ENCODE results near the gene GRID1.

The GRID1 gene

DNA sequence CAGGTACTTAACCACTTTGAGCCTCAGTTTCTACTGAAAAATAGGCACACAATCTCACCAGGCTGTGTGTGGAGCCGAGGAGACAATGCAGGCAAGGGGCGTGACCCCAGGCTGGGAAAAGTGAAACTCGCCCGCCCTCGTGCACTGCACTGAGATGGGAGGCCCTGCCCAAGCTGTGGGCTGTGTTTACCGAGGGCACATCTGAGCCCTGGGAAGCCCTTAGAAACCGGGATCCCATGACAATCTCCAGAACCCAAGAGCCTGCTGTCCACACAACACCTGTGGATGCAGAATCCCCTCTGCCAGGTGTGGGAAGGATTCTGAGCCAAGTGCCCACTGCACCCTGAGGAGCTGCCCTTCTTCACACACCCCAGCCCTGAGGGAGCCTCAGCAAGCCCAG is 198.3 kb downstream of the GRID1 start:
- Histone ChIP-seq H3F3A (ENCODE audit: insufficient read depth, low read length) (no peaks in the 10 kb centered on the region), H3K4me2 (ENCODE audit: low read length) (no peak overlapping the region), H3K9me2 (ENCODE audit: low read depth, low read length) (no peaks in the 10 kb centered on the region), H2AFZ (ENCODE audit: low read length) (no peak overlapping the region), H3K9ac (ENCODE audit: low read length) (no peak overlapping the region), H3K9me3 (ENCODE audit: low read length) (no peaks in the 10 kb centered on the region), H3K36me3 (ENCODE audit: insufficient read depth, low read length) (no peaks in the 10 kb centered on the region), H3K27ac (ENCODE audit: low read depth, low read length, poor library complexity, severe bottlenecking) (no peak overlapping the region), H4K20me1 (ENCODE audit: insufficient read depth, low read length) (no peaks in the 10 kb centered on the region), H3K4me1 (ENCODE audit: insufficient read depth, low read length, severe bottlenecking) (no peaks in the 10 kb centered on the region), H3K4me3 (ENCODE audit: low read depth, low read length, poor library complexity, severe bottlenecking) (no peak overlapping the region), H3K27me3 (ENCODE audit: insufficient read depth, low read length) (no peaks in the 10 kb centered on the region), H3K79me2 (ENCODE audit: insufficient read depth, low read length) (no peaks in the 10 kb centered on the region)
- TF ChIP-seq, protein P1, sequence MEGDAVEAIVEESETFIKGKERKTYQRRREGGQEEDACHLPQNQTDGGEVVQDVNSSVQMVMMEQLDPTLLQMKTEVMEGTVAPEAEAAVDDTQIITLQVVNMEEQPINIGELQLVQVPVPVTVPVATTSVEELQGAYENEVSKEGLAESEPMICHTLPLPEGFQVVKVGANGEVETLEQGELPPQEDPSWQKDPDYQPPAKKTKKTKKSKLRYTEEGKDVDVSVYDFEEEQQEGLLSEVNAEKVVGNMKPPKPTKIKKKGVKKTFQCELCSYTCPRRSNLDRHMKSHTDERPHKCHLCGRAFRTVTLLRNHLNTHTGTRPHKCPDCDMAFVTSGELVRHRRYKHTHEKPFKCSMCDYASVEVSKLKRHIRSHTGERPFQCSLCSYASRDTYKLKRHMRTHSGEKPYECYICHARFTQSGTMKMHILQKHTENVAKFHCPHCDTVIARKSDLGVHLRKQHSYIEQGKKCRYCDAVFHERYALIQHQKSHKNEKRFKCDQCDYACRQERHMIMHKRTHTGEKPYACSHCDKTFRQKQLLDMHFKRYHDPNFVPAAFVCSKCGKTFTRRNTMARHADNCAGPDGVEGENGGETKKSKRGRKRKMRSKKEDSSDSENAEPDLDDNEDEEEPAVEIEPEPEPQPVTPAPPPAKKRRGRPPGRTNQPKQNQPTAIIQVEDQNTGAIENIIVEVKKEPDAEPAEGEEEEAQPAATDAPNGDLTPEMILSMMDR (IDR thresholded peaks at IDR 0.05; ENCODE audit: low read length): no peak
- no peak for TF ChIP-seq EZH2 (IDR thresholded peaks at IDR 0.05; ENCODE audit: borderline replicate concordance, low read length)

DNA sequence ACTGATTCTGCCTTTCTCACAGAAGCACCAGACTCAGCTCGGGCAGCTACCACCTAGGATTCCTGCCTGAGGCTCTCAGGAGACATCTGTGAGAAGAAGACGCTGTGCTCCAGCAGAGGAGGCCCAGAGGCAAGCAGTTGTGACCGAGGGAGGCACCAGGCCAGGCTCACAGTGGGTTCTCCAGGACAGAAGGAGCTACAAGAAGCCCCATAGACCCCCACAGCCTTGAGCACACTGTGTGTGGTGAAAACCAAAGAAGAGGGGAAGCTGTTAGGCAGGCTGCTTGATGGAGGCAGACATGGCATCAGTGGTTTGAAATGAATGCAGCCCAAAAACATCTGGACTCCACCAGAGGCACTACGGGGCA is 198.8 kb downstream of the GRID1 start:
- H3K9me2 ChIP-seq (ENCODE audit: low read depth, low read length): no peaks in the 10 kb centered on the region
- no peaks in the 10 kb centered on the region for H3K36me3 ChIP-seq (ENCODE audit: insufficient read depth, low read length)
- H3K4me3 ChIP-seq (ENCODE audit: low read depth, low read length, poor library complexity, severe bottlenecking): no peak overlapping the region
- H3K9me3 ChIP-seq (ENCODE audit: low read length): no peaks in the 10 kb centered on the region
- H2AFZ ChIP-seq (ENCODE audit: low read length): no peak overlapping the region
- H3F3A ChIP-seq (ENCODE audit: insufficient read depth, low read length): no peaks in the 10 kb centered on the region
- TF ChIP-seq EZH2 (IDR thresholded peaks at IDR 0.05; ENCODE audit: borderline replicate concordance, low read length): no peak
- TF ChIP-seq, protein P1 (IDR thresholded peaks at IDR 0.05; ENCODE audit: low read length): no peak
- no peaks in the 10 kb centered on the region for H3K4me1 ChIP-seq (ENCODE audit: insufficient read depth, low read length, severe bottlenecking)
- H3K79me2 ChIP-seq (ENCODE audit: insufficient read depth, low read length): no peaks in the 10 kb centered on the region
- H4K20me1 ChIP-seq (ENCODE audit: insufficient read depth, low read length): no peaks in the 10 kb centered on the region
- no peak overlapping the region for H3K9ac ChIP-seq (ENCODE audit: low read length)
- H3K27ac ChIP-seq (ENCODE audit: low read depth, low read length, poor library complexity, severe bottlenecking): no peak overlapping the region
- H3K4me2 ChIP-seq (ENCODE audit: low read length): no peak overlapping the region
- H3K27me3 ChIP-seq (ENCODE audit: insufficient read depth, low read length): no peaks in the 10 kb centered on the region

GRCh38 chr10:86167121-86167761 is 199.4 kb downstream of the GRID1 start:
- no peaks in the 10 kb centered on the region for H3F3A ChIP-seq (ENCODE audit: insufficient read depth, low read length)
- no peak overlapping the region for H2AFZ ChIP-seq (ENCODE audit: low read length)
- no peak overlapping the region for H3K9ac ChIP-seq (ENCODE audit: low read length)
- H3K9me3 ChIP-seq (ENCODE audit: low read length): no peaks in the 10 kb centered on the region
- H4K20me1 ChIP-seq (ENCODE audit: insufficient read depth, low read length): no peaks in the 10 kb centered on the region
- H3K27me3 ChIP-seq (ENCODE audit: insufficient read depth, low read length): no peaks in the 10 kb centered on the region
- H3K27ac ChIP-seq (ENCODE audit: low read depth, low read length, poor library complexity, severe bottlenecking): no peak overlapping the region
- no peak overlapping the region for H3K4me2 ChIP-seq (ENCODE audit: low read length)
- H3K4me1 ChIP-seq (ENCODE audit: insufficient read depth, low read length, severe bottlenecking): no peaks in the 10 kb centered on the region
- no peaks in the 10 kb centered on the region for H3K9me2 ChIP-seq (ENCODE audit: low read depth, low read length)
- H3K79me2 ChIP-seq (ENCODE audit: insufficient read depth, low read length): no peaks in the 10 kb centered on the region
- no peaks in the 10 kb centered on the region for H3K36me3 ChIP-seq (ENCODE audit: insufficient read depth, low read length)
- TF ChIP-seq, protein P1 (IDR thresholded peaks at IDR 0.05; ENCODE audit: low read length): no peak
- TF ChIP-seq EZH2 (IDR thresholded peaks at IDR 0.05; ENCODE audit: borderline replicate concordance, low read length): no peak
- H3K4me3 ChIP-seq (ENCODE audit: low read depth, low read length, poor library complexity, severe bottlenecking): no peak overlapping the region
